ENCODE measurements around the gene DNASE1L3.
"Not testable (repeated sequence)": the region's sequence is repeated elsewhere in the genome, so short reads cannot be mapped to it uniquely, and the experiment has no call there.

DNASE1L3 gene, protein sequence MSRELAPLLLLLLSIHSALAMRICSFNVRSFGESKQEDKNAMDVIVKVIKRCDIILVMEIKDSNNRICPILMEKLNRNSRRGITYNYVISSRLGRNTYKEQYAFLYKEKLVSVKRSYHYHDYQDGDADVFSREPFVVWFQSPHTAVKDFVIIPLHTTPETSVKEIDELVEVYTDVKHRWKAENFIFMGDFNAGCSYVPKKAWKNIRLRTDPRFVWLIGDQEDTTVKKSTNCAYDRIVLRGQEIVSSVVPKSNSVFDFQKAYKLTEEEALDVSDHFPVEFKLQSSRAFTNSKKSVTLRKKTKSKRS

GRCh38 chr3:58210761-58211460 is at the start of gene DNASE1L3:
DNASE1L3 (minus strand) TSS chr3:58210972; CDS start chr3:58210906, 66 bp downstream.
- DNase-seq = no peak

DNA sequence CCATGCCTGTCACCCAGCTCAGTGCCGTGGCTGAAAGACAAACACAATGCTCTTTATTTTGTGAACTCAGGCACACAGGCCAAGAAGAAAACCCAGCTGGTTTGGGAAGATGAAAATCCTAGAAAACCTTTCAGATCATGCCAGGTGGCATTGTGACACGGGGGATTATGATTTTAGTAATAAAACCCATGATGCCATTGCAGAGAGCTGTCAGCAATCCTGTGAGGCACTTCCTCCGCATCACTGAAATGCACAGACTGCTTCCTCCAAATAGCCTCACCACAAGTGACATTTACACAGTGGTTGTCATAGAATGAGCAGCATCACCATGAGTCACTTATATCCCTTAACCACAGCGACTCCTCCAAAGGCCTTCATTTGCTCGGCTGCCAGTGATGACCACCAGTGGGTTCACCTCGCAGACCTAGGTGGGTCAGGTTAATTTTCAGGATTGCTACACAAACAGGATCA is 49.5 kb upstream of the DNASE1L3 start:
- no peak for DNase-seq

- DNase-seq = no peak
These were observed 47.8 kb upstream of the DNASE1L3 start for GRCh38 chr3:58258392-58259055.

- no peak for DNase-seq
These were observed 45.7 kb upstream of the DNASE1L3 start for GRCh38 chr3:58256511-58256910.

DNA sequence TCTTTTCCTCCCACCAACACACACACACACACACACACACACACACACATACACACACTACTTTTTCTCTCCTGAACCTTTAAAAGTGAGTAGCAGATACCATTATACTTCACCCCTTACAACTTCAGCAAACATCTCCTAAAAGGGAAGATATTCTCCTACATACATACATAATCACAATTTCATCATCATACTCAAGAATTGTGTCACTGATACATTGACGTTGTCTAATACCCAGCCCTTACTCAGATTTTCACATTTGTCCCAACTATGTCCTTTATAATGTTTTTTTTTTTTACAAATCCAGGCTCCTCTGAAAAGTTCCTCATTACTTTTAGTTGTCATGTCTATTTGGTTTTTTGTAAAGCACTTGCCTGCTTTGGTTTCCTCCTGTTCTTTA is 45.3 kb upstream of the DNASE1L3 start:
- DNase-seq = no peak

GRCh38 chr3:58254144-58254543 is 43.4 kb upstream of the DNASE1L3 start:
- no peak for DNase-seq

DNA sequence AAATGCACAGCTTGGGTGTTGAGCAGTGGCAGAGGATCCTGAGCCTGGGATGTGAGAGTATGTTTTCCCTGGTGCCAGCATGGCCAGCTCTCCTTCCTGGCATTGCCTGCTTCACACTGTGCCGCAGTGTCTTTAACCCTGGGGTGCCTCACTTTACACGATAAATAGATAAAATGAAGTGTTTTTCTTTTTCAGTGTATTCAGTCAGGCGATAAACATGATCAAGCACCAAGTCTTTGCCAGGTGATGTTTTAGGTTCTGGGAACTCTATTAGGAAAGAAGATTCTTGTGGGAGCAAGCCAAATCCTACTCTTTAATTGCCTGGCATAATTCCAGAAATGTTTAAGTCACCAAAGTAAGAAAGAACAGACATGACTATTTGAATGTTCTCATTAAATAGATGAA is 40.9 kb upstream of the DNASE1L3 start:
- DNase-seq = no peak

DNA sequence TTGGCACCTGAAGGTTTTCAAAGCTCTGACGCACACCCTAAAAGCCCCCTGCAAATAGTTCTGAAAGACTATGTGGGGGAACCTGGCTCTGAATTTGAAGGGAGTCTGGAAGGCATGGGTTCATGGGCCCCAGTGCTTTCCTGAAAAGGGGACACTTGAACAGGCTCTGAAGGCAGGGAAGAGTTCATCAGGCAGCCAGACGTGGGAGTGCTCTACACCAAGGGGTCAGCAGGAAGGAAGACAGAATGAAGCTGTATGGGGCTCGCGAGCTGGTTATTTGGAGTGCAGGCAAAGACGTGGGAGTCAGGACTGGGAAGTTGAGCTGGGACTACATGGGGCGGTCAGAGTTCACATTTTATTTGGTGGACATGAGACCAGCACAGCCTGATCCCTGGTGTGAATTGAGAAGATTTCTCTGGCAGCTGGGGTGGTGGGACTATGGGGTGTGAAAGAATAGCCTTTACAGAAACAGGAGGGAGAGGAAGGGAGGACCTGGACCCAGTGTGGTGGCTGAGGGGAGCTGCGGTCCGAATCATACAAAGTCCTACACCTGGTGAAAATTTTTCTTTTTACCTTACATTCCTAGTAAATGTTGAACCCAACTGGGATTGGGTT is 39.4 kb upstream of the DNASE1L3 start:
- DNase-seq = no peak

DNA sequence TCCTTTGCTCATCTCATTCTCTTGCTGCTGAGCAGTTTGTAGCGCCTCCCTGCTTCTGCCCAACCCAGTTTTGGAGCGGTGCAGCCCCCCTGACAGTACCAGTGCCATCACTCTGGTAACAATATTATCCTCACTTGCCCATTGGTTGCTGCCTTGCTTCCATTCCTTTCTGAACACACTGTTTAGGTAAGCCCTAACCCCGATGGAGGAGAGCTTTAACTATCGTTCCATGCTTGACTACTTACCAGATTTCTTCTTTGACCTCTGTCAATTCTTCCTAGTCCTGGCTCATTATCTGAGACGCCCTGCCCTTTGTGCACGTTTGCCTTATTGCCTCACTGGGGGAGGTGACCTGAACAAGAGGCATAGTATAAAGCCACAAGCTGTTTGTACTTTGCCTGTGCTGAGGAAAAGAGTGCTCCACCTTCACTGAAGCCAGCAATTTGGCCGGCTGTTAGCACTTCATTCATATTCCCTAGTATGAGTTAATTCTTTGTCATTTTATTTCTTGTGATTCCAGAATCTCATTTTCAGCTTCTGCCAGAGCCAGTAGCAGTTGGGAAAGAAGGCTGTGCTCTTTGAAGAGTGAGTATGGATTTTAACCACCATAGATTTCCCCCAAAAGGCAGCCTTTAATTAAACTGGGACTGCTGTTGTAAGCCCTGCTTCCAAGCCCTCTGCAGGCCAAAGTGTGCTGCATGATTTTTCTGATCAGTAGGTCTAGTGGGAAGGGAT is 38.8 kb upstream of the DNASE1L3 start:
- DNase-seq = no peak

DNA sequence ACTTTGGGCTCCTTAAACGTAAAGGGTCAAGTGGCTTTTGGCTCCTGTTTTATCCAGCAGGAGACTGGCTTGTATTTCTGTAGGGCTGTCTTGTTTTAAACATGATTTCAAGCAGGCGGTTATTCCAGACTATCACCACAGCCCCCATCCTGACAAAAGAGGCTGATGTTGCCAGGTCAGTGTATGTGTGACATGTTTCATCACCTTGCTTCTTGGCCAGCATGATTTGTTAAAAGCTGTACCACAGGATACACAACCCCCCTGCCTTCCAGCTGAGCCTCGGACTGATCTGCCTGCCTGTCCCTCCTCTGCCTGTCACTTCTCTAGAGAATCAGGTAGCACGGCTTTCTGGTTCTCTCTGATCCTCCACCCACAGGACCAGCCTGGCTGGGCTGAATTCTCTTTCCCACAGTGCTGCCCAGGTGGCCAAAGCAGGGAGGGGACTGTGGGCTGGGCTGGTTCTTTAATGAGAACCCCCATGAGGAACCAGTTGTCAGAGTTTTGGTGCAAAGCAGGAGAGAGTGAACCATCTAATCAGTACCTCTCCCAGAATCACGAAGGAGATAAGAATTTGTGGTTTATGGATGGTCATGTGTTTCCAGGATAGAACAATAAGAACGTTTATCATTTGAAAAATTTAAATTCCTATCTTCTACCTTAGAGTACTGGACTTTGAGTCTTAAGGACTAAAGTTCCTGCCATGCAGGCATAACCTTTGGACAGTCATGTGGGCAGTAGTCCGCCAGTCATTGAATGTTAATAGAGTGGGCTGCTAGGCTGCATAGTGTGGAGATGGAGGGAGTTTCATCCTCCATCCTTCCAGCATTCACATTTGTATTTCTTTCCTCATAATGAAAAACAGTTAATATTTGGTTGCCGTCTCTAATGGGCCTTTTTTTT is 35.6 kb upstream of the DNASE1L3 start:
- DNase-seq = no peak

DNA sequence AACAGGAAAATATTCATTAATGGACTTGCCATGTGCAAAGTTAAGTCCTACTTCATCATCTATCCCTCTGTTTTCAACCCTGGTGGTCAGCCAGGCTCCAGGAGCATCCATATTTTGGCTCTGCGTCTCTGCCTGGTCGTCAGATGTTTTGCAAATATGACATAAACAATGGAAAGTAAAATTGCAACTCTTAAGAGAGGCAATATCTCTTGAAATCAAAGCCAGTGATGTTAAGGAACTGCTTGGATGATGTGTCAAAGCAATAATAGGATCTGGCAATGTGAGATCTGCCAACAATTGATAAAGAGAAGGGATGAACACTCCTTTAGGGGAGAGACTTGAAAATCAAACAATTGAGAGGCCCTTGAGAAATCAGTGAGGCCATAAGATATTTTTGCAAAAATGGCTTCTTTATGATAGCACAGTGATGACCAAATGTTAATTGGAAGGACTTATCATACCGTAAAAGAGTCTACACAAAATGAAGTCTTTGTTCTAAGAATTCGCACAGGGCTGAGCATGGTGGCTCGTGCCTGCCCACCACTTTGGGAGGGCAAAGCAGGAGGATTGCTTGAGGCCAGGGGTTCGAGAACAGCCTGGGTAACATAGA is 33.3 kb upstream of the DNASE1L3 start:
- no peak for DNase-seq

DNA sequence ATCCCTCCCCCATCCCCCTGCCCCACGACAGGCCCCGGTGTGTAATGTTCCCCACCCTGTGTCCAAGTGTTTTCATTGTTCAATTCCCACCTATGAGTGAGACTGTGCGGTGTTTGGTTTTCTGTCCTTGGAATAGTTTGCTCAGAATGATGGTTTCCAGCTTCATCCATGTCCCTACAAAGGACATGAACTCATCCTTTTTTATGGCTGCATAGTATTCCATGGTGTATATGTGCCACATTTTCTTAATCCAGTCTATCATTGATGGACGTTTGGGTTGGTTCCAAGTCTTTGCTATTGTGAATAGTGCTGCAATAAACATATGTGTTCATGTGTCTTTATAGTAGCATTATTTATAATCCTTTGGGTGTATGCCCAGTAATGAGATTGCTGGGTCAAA is 32.1 kb upstream of the DNASE1L3 start:
- DNase-seq = not testable (repeated sequence)

DNA sequence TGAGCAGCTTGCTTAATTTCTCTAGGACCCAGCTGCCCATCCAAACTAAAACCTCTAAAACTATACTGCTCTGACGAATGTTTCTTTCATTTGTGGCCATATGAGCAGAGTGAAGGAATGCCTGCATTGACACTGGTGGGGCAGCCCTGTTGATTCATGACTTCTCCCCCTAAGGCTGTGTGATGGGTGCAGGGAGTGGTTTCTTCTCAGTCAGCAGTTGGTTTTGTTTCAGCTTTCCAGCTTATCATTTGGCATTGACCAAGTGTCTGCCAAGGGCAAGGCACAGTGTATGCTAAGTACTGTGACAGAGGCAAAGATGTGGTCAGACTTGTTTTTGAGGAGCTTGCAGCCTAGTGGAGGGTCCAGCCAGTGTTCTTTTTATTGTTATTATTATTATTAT is 31.6 kb upstream of the DNASE1L3 start:
- no peak for DNase-seq

GRCh38 chr3:58241306-58242044 is 30.7 kb upstream of the DNASE1L3 start:
- no peak for DNase-seq

DNA sequence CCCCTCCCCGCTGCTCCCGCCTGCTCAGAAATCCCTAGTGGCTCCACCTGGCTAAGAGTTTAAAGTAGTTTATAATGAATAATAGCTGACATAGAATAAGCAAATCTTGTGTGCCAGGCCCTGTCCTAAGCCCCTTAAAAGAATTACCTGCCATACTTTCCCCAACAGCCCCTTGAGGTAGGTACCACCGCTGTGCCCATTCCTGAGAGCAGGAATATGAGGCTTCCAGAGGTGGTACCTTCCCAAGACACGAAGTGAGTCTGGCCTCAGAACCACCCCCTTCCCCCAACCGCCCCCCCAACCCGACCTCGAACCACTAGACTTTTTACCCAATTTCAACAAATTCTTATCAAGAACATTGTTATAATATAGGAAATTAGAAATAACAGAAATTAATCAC is 28.1 kb upstream of the DNASE1L3 start:
- no peak for DNase-seq

GRCh38 chr3:58237941-58238681 is 27.3 kb upstream of the DNASE1L3 start:
- DNase-seq = no peak

DNA sequence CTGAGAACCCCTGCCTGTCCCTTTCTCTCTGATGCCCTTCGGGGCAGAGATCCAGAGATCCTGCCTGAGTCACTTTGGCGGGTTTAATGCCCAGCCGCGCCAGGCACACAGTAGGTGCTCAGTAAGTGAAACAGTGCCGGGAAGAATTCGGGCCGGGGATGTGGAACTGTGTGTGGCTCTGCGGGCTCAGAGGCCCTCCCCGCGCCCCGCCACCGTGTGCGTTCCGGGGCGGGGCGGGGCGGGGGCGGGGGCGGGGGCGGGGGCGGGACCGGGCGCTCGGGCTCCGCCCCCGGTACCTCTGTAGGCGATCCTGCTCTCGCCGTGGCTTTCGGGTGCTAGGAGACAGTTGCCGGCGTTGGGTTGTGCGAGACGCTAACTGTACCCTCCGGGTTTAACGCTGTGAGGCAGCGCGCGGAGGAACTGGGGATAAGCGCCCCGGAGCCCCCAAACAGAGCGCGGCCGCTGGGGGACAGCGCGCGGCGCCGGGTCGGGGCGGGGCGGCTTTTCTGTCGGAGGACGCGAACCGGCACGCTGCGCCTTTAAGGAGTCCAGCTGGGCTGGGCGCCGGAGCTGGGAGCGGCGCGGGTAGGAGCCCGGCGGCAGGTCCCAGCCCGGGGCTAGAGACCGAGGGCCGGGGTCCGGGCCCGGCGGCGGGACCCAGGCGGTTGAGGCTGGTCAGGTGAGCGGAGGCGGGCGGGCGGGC is 26.6 kb upstream of the DNASE1L3 start, which contains the start of gene ABHD6:
ABHD6 (plus strand) TSS at position 555 of the 703 bp plus-strand sequence. CDS start 18,795 bp downstream, outside the sequence.
- DNase-seq = peak; percentile 18

DNA sequence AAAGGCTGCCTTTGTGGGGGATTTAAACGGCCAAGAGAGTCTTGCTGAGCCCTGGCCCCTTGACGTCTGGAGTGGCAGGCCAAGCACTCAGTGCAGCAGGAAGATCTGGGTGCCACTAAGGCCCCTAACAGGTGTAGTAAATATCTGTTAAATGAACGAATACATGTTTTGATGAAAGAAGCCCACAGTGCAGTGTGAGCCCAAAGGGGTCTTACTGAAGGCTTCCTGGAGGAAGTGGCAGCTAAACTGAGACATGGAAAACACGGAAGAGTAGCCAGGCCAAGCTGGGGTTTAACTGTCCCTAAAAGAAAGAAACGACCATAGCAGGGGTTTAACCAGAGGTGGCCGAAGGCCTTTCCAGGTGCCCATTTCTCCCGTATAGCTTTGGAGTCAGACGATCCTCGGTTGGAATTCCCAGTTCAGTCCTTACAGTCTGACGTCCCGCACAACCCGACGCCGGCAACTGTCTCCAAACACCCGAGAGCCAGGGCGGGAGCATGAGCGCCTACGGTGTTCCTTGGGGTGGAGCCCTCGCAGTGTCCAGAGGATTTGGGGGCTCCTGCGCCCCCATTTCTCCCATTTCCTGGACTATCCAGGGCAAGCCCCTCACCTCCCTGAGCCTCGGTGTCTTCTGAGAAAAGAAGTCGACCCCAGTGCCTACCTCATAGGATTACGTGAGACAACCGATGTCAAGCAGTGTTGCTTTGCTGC is 25.9 kb upstream of the DNASE1L3 start:
- no peak for DNase-seq
